HuH-7.5 (cell line): Measurements from ENCODE around the gene GORAB.

ENCODE experiments used
- DNase-seq: peaks from one replicate; pipeline ENCODE4 v3.0.0; 2011; ENCODE audit warnings: low spot score

The GORAB gene

GRCh38 chr1:170531758-170532657, at the start of gene GORAB:
Gene GORAB (plus strand): TSS chr1:170532166. CDS start chr1:170532224, 58 bp downstream.
- peak; percentile 57 for DNase-seq

- no peak for DNase-seq
Measured at GRCh38 chr1:170483051-170483450, 48.9 kb upstream of the GORAB start.

- DNase-seq, result no peak
Measured at GRCh38 chr1:170487503-170487902, 44.5 kb upstream of the GORAB start.

GRCh38 chr1:170491291-170491690, 40.7 kb upstream of the GORAB start:
- DNase-seq, result no peak

- DNase-seq, result no peak
Measured at GRCh38 chr1:170494369-170494768, 37.6 kb upstream of the GORAB start.

GRCh38 chr1:170495006-170495405, 37.0 kb upstream of the GORAB start:
- no peak for DNase-seq

- no peak for DNase-seq
Measured at GRCh38 chr1:170498876-170499275, 33.1 kb upstream of the GORAB start.

- no peak for DNase-seq
Measured at GRCh38 chr1:170503665-170504064, 28.3 kb upstream of the GORAB start.

- DNase-seq, result no peak
Measured at GRCh38 chr1:170510163-170510562, 21.8 kb upstream of the GORAB start.

GRCh38 chr1:170511038-170511437, 20.9 kb upstream of the GORAB start:
- DNase-seq, result no peak

GRCh38 chr1:170513138-170513537, 18.8 kb upstream of the GORAB start:
- DNase-seq, result no peak

GRCh38 chr1:170518185-170518834, 13.7 kb upstream of the GORAB start:
- no peak for DNase-seq

- no peak for DNase-seq
Measured at GRCh38 chr1:170518965-170519364, 13.0 kb upstream of the GORAB start.

- DNase-seq, result no peak
Measured at GRCh38 chr1:170520601-170521000, 11.4 kb upstream of the GORAB start.

- no peak for DNase-seq
Measured at GRCh38 chr1:170521818-170522217, 10.1 kb upstream of the GORAB start.

GRCh38 chr1:170530972-170531757, 801 bp upstream of the GORAB start:
- no peak for DNase-seq

GRCh38 chr1:170533298-170533697, 1.3 kb downstream of the GORAB start:
- no peak for DNase-seq

- no peak for DNase-seq
Measured at GRCh38 chr1:170534626-170535147, 2.7 kb downstream of the GORAB start.

GRCh38 chr1:170535418-170535817, 3.5 kb downstream of the GORAB start:
- no peak for DNase-seq

- DNase-seq, result no peak
Measured at GRCh38 chr1:170536924-170537551, 5.1 kb downstream of the GORAB start.

- DNase-seq, result no peak
Measured at GRCh38 chr1:170537798-170538503, 6.0 kb downstream of the GORAB start.
